ENCODE measurements around the gene BRCA1.

The BRCA1 gene

GRCh38 chr17:43014649-43015542 lies 110.3 kb downstream of the BRCA1 start:
- Histone ChIP-seq H3K27me3 (ENCODE audit: insufficient read depth, poor library complexity, severe bottlenecking) (no peaks in the 10 kb centered on the region), H3K27ac (ENCODE audit: poor library complexity, severe bottlenecking) (no peak overlapping the region), H3K4me3 (ENCODE audit: severe bottlenecking) (no peak overlapping the region), H3K36me3 (ENCODE audit: low read depth) (peaks cover 25% of the 10 kb centered on the region), H3K4me1 (ENCODE audit: insufficient read depth, poor library complexity, severe bottlenecking) (no peaks in the 10 kb centered on the region), H3K9me3 (ENCODE audit: severe bottlenecking) (no peaks in the 10 kb centered on the region)
- DNase-seq (ENCODE audit: low spot score) (no peak), ATAC-seq (ENCODE audit: low read depth) (no peak; the same call in 2 of the 3 replicates)
- no peak for TF ChIP-seq CTCF (IDR thresholded peaks at IDR 0.05; ENCODE audit: poor library complexity, severe bottlenecking)

- ATAC-seq (ENCODE audit: low read depth) (no peak), DNase-seq (ENCODE audit: low spot score) (no peak)
- Histone ChIP-seq H3K4me3 (ENCODE audit: severe bottlenecking) (no peak overlapping the region), H3K27me3 (ENCODE audit: insufficient read depth, poor library complexity, severe bottlenecking) (no peaks in the 10 kb centered on the region), H3K36me3 (ENCODE audit: low read depth) (peaks cover 23% of the 10 kb centered on the region), H3K4me1 (ENCODE audit: insufficient read depth, poor library complexity, severe bottlenecking) (no peaks in the 10 kb centered on the region), H3K9me3 (ENCODE audit: severe bottlenecking) (no peaks in the 10 kb centered on the region), H3K27ac (ENCODE audit: poor library complexity, severe bottlenecking) (no peak overlapping the region)
- no peak for TF ChIP-seq CTCF (IDR thresholded peaks at IDR 0.05; ENCODE audit: poor library complexity, severe bottlenecking)
Observed at GRCh38 chr17:43014020-43014648, 111.0 kb downstream of the BRCA1 start.

- Histone ChIP-seq H3K9me3 (ENCODE audit: severe bottlenecking) (no peaks in the 10 kb centered on the region), H3K27me3 (ENCODE audit: insufficient read depth, poor library complexity, severe bottlenecking) (no peaks in the 10 kb centered on the region), H3K4me3 (ENCODE audit: severe bottlenecking) (no peak overlapping the region), H3K27ac (ENCODE audit: poor library complexity, severe bottlenecking) (no peak overlapping the region), H3K36me3 (ENCODE audit: low read depth) (peaks cover 15% of the 10 kb centered on the region), H3K4me1 (ENCODE audit: insufficient read depth, poor library complexity, severe bottlenecking) (no peaks in the 10 kb centered on the region)
- ATAC-seq (ENCODE audit: low read depth) = no peak; the same call in 2 of the 3 replicates
- DNase-seq (ENCODE audit: low spot score) = no peak
- TF ChIP-seq CTCF (IDR thresholded peaks at IDR 0.05; ENCODE audit: poor library complexity, severe bottlenecking) = no peak
Observed at GRCh38 chr17:43013296-43013695, 111.9 kb downstream of the BRCA1 start.

GRCh38 chr17:43011728-43012472 lies 113.3 kb downstream of the BRCA1 start:
- no peak for ATAC-seq (ENCODE audit: low read depth)
- Histone ChIP-seq H3K27ac (ENCODE audit: poor library complexity, severe bottlenecking) (no peak overlapping the region), H3K4me3 (ENCODE audit: severe bottlenecking) (no peak overlapping the region)

More at GRCh38 chr17:43011728-43012472, 113.3 kb downstream of the BRCA1 start:
- Histone ChIP-seq H3K9me3 (ENCODE audit: severe bottlenecking) (no peaks in the 10 kb centered on the region), H3K36me3 (ENCODE audit: low read depth) (peaks cover 8% of the 10 kb centered on the region; the same call in 1 of the 2 replicates), H3K4me1 (ENCODE audit: insufficient read depth, poor library complexity, severe bottlenecking) (no peaks in the 10 kb centered on the region), H3K27me3 (ENCODE audit: insufficient read depth, poor library complexity, severe bottlenecking) (no peaks in the 10 kb centered on the region)
- DNase-seq (ENCODE audit: low spot score) = no peak
- no peak for TF ChIP-seq CTCF (IDR thresholded peaks at IDR 0.05; ENCODE audit: poor library complexity, severe bottlenecking)
